Tracheal epithelial cell (primary cell): Measurements from ENCODE around the gene KRT28. TPM values are rescaled to one million over a fixed set of nuclear protein-coding genes. Genes with fewer than 3 reads are reported as not detected.

Source experiments
- total RNA-seq: library from RNA; depleted of rRNA; stranded (reverse); fragments of >200 nt; gene quantifications from 2 replicates; pipeline ENCODE4 v1.2.1, GENCODE V29; 2014

Gene KRT28, protein sequence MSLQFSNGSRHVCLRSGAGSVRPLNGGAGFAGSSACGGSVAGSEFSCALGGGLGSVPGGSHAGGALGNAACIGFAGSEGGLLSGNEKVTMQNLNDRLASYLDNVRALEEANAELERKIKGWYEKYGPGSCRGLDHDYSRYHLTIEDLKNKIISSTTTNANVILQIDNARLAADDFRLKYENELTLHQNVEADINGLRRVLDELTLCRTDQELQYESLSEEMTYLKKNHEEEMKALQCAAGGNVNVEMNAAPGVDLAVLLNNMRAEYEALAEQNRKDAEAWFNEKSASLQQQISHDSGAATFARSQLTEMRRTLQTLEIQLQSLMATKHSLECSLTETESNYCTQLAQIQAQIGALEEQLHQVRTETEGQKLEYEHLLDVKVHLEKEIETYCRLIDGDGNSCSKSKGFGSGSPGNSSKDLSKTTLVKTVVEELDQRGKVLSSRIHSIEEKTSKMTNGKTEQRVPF
- total RNA-seq, result not detected in 2 replicates

DNA sequence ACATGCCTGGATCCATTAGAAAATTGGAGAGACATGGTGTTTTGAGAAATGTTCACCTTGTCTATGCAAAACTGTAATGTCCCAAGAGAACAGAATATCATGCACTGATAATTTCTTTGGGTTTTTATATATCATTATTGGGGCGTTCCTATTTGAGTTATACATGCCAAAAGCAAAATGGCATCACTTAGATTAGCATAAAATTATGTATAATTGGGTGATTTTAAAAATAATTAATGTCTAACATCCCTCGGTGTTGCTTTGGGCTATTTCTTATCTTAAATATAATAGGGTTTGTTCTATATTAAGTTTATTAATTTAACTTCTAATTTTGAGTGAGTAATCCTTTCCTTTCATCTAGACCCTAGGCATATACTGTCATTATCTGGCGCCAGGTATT, at the start of gene KRT28:
Gene KRT28 (minus strand): TSS at position 101 of the 400 bp plus-strand sequence. CDS start 66 bp downstream, at position 35.

DNA sequence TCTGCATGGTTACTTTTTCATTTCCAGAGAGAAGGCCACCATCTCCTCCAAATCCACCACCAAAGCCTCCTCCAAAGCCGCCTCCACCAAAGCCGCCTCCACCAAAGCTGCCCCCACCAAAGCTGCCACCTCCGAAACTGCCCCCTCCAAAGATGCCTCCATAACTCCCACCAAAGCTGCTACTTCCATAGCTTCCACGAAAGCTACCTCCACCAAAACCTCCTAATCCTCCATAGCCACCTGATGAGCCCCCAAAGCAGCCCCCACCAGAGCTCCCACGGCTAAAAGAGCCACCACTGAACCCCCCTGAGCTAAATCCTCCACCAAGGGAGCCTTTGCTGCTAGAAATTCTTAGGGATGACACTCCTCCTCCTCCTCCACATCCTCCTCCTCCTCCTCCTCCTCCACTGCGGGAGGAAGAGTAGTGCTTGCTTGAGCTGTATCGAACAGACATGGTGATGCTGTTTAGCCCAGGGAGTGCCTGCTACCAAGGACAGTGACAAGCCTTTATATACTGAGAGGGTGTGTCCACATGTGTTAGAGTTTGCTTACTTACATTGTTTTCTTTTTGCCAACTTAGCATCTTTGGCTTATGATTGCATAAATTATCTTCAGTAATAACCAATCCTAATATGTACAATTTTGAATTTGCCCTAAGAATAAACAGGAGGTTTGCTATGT, 22.5 kb upstream of the KRT28 start, which contains the start of gene KRT10:
Gene KRT10 (minus strand): TSS at position 483 of the 681 bp plus-strand sequence. CDS start 29 bp downstream, at position 454.

DNA sequence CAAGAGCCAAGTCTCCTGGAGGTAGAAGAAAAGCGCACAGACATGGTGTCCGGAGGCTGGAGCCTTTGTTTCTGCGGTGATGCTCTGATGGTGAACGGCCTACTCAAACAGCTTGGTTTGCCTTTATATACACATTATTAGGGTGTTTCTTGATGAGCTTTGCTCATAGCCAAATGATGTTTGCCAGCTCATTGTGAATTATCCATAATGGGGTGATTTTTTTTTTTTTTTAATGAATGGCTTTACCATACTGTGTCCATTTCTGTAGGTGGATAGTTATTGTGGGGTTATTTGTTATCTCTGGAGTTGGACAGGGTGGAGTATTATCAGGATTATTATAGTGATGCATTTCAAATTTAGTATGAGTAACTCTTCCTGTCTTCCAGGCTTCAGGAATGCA, 17.3 kb downstream of the KRT28 start, which contains the start of gene KRT27:
Gene KRT27 (minus strand): TSS at position 101 of the 400 bp plus-strand sequence. CDS start 57 bp downstream, at position 44.

DNA sequence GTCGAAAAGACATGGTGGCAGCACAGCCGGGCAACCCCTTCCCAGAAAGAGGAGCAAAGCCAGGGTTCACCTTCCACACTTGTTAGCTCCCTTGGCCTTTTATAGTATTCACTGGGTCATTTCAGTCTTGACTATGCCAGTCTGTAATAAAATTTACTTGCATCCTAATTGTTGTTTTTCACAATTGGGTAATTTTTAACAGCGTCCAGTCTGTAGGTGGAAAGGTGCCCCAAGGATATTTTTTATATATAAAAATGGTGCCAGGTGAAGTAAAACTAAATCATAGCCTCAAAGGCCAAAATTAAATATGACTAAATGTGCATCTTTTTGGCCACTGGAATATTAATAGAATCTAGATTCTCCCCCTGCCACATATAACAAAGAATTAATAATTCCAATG, 27.7 kb downstream of the KRT28 start, which contains the start of gene KRT26:
Gene KRT26 (minus strand): TSS at position 101 of the 400 bp plus-strand sequence. CDS start 88 bp downstream, at position 13.

DNA sequence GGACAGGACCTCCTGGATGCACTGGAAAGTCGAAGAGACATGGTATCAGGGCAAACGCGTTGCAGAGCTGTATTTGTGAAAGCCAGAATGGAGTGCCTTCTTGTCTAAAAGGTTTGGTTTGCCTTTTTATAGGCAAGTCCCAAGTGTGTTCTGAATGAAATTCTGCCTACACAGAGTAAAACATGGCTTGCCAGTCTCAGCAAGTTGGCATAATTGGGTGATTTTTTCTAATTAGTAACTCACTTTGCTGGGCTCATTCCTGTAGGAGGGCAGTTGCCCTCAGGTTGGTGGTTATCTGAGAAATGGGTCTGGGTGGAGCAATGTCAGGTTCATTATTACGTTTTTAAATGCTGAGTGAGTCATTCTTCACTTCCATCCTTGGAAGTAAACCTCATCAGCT, 44.5 kb downstream of the KRT28 start, which contains the start of gene KRT25:
Gene KRT25 (minus strand): TSS at position 101 of the 400 bp plus-strand sequence. CDS start 60 bp downstream, at position 41.

Other genes starting within 250 kb of the KRT28 start
- not detected in 2 replicates for gene CCR7, start 234.5 kb downstream of the KRT28 start, total RNA-seq
- 55.7 and 57.5 TPM in 2 replicates for gene SMARCE1, start 152.1 kb downstream of the KRT28 start, total RNA-seq
- not detected in 2 replicates for gene KRT222, start 134.8 kb downstream of the KRT28 start, total RNA-seq
- 0.21 TPM in 1 of 2 replicates, not detected in the other for gene KRT24, start 96.2 kb downstream of the KRT28 start, total RNA-seq
- not detected in 2 replicates for gene KRT25, start 44.6 kb downstream of the KRT28 start, total RNA-seq
- not detected in 2 replicates for gene KRT26, start 27.8 kb downstream of the KRT28 start, total RNA-seq
- not detected in 2 replicates for gene KRT27, start 17.4 kb downstream of the KRT28 start, total RNA-seq
- gene KRT10, start 22.7 kb upstream of the KRT28 start, total RNA-seq, result 2.3 and 2.9 TPM in 2 replicates
- gene KRT12, start 67.3 kb upstream of the KRT28 start, total RNA-seq, result not detected in 2 replicates
- not detected in 2 replicates for gene KRT20, start 85.3 kb upstream of the KRT28 start, total RNA-seq
- gene KRT23, start 137.7 kb upstream of the KRT28 start, total RNA-seq, result 7.2 and 148 TPM in 2 replicates
- gene KRT39, start 167.0 kb upstream of the KRT28 start, total RNA-seq, result not detected in 2 replicates
- not detected in 2 replicates for gene KRT40, start 184.4 kb upstream of the KRT28 start, total RNA-seq
- not detected in 2 replicates for gene KRTAP3-3, start 194.2 kb upstream of the KRT28 start, total RNA-seq
- not detected in 2 replicates for gene KRTAP3-2, start 199.9 kb upstream of the KRT28 start, total RNA-seq
- not detected in 2 replicates for gene KRTAP3-1, start 209.2 kb upstream of the KRT28 start, total RNA-seq
- 0.24 TPM in 1 of 2 replicates, not detected in the other for gene KRTAP1-5, start 227.2 kb upstream of the KRT28 start, total RNA-seq
- gene KRTAP1-4, start 230.2 kb upstream of the KRT28 start, total RNA-seq, result not detected in 2 replicates
- gene KRTAP1-3, start 234.9 kb upstream of the KRT28 start, total RNA-seq, result not detected in 2 replicates
- gene KRTAP1-1, start 241.5 kb upstream of the KRT28 start, total RNA-seq, result 0.24 TPM in 1 of 2 replicates, not detected in the other
- not detected in 2 replicates for gene KRTAP2-1, start 247.4 kb upstream of the KRT28 start, total RNA-seq